ENCODE measurements around the gene INSC.

The INSC gene

DNA sequence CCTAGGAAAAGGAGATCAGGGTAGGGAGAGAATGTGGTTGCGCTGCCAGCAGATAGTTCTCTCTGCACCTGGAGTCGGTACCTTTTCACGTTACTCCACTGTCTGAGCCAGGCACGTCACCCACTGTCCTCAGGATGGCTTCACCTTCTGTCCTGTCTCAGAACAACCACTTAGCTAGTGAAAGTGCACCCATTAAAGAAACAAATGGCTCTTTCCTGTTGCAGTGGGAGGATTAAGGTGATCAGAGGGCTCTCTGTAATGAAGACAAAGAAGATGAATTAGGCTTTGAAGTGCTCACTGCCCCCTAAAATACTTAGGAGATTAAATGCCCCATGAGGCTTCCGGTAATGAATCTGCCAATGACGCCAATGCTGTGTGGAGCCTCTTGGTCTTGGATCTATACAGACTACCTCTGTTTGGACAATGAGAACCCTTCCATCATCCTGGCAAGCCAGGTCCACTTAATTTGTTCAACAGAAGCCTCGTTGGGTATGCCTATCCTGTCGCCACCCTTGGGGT is 113.7 kb downstream of the INSC start:
- TF ChIP-seq, protein P1, sequence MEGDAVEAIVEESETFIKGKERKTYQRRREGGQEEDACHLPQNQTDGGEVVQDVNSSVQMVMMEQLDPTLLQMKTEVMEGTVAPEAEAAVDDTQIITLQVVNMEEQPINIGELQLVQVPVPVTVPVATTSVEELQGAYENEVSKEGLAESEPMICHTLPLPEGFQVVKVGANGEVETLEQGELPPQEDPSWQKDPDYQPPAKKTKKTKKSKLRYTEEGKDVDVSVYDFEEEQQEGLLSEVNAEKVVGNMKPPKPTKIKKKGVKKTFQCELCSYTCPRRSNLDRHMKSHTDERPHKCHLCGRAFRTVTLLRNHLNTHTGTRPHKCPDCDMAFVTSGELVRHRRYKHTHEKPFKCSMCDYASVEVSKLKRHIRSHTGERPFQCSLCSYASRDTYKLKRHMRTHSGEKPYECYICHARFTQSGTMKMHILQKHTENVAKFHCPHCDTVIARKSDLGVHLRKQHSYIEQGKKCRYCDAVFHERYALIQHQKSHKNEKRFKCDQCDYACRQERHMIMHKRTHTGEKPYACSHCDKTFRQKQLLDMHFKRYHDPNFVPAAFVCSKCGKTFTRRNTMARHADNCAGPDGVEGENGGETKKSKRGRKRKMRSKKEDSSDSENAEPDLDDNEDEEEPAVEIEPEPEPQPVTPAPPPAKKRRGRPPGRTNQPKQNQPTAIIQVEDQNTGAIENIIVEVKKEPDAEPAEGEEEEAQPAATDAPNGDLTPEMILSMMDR (IDR thresholded peaks at IDR 0.05; ENCODE audit: control extremely low read depth, extremely low read depth, low read depth, missing control alignments): no peak
- ChIA-PET CTCF (interaction anchor here (1.0 kb wide), 1 partner anchor 9 kb away, joined by 3 read pairs; no protein-coding TSS in a partner anchor), POLR2A (no interaction called here)
- no peak for DNase-seq (ENCODE audit: extremely low spot score)

DNA sequence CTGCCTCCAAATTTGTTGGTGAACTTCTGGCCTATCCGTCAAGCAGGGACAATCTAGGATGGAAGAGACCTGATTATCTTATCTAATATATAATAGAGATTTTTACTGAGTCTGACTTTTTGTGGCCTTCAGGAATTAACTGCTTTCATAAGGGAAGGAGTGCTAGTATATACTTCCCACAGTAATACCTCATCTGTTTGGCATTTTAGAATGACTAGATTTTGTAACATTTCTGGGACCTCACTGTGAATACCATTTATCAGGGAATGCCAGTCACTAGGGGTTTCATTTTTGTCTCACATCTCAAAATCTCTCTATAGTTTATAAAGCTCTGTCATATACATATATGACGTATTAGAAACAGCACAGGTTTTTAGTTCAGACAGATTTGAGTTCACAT is 114.3 kb downstream of the INSC start:
- DNase-seq (ENCODE audit: extremely low spot score): no peak
- TF ChIP-seq, protein P1 (IDR thresholded peaks at IDR 0.05; ENCODE audit: control extremely low read depth, extremely low read depth, low read depth, missing control alignments): no peak
- POLR2A ChIA-PET: no interaction called here
- CTCF ChIA-PET: interaction anchor here (1.0 to 1.3 kb wide), 2 partner anchors 9 to 15 kb away, joined by 3 read pairs; no protein-coding TSS in a partner anchor

DNA sequence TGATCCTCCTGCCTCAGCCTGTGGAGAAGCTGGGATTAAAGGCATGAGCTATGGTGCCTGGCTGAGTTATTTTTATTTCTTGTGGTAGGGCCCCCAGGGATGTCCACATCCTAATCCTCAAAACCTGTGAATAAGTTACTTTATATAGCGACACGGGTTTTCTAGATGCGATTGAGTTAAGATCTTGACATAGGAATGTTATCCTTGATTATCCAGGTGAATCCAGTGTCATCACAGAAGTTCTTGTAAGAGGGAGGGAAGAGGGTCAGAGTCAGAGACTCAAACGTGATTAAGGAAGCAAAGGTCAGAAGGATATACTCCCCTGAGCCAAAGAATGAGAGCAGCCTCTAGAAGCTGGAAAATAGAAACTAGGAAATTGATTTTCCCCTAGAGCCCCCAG is 117.8 kb downstream of the INSC start:
- ChIA-PET POLR2A (no interaction called here), CTCF (no interaction called here)
- TF ChIP-seq, protein P1 (IDR thresholded peaks at IDR 0.05; ENCODE audit: control extremely low read depth, extremely low read depth, low read depth, missing control alignments): no peak
- DNase-seq (ENCODE audit: extremely low spot score): no peak

DNA sequence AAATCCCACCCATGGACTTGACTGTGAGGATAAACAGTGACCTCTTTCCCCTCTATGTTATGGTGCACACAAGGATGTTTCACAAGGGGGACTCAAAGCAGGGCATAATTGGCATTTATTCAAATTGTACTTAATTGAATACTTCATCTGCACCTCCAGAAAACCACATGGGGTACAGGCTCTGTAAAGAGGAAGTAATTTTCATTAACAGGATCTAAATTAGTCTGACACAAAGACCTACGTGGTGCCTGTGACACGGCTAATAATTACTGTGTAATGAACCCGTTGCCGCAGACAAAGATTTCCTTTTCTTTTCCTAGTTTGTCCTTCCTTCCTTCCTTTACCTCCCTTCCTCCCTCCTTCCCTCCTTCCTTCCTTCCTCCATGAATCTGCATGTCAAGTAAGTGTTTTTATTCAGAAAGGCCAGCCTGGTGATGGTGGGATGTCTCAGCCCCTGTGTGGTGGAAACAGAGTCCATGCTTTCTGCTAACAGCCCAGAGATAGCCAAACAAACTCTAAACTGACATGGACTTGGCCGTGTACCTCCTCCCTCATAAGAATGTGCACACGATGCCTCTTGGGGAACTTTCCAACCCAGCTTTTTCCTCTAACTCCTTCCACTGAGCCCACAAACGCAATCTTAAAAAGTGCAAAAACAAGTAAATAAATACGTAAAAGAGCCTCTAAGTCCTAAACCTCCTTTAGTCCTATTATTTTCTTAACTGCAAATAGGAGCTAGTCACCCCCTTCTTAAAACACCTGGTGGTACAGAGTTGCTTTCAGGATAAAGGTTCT is 118.8 kb downstream of the INSC start:
- CTCF ChIA-PET: no interaction called here
- TF ChIP-seq, protein P1 (IDR thresholded peaks at IDR 0.05; ENCODE audit: control extremely low read depth, extremely low read depth, low read depth, missing control alignments): no peak
- DNase-seq (ENCODE audit: extremely low spot score): no peak
- POLR2A ChIA-PET: no interaction called here

DNA sequence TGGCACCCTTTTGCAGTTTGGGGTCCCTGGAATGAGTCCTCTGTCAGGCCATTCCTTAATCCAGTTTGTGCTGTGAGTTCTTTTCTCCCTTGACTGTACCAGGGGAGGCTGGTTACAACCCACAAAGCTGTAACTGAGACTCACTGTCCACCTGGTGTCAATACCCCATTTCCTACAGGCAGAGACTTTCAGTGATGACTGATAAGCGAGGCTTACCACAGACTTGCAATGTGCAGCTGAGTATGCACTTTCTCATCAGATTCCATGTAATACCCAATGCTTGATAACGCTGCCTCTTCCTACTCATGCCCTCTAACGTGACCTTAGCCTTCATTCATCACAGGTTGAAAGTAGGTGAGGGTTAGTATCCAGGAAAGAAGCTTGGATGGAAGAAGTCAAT is 120.1 kb downstream of the INSC start:
- POLR2A ChIA-PET: no interaction called here
- CTCF ChIA-PET: no interaction called here
- no peak for DNase-seq (ENCODE audit: extremely low spot score)
- TF ChIP-seq, protein P1 (IDR thresholded peaks at IDR 0.05; ENCODE audit: control extremely low read depth, extremely low read depth, low read depth, missing control alignments): no peak

DNA sequence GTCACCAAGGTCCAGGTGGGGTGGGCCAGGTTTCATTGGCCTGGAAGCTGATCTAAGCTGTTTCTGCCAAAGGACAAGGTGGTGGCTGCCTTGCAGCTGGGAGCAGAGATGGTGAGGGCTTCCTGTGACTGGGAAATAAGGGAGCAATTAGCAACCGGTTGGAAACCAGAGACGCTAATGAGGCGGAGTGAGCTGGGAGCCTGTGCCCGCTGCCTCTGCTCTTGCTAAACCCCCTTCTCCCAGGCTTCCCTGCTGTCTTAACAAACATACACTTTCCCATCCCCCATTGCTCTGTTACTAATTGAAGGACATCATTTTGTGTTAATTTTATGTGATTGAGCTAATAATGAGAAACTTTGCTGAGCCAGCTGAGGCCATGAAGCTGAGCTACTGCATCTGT is 121.8 kb downstream of the INSC start:
- ChIA-PET CTCF (no interaction called here), POLR2A (no interaction called here)
- TF ChIP-seq, protein P1 (IDR thresholded peaks at IDR 0.05; ENCODE audit: control extremely low read depth, extremely low read depth, low read depth, missing control alignments): no peak
- no peak for DNase-seq (ENCODE audit: extremely low spot score)
